Suprapubic skin (tissue), 3 donors: ENCODE results near the gene AGTRAP.

Experiments used
- POLR2A ChIP-seq, 2 donors: fragments of 450-650 bp; IDR thresholded peaks; one replicate each; pipeline ENCODE4 v1.6.1; 2017; ENCODE audit warnings: antibody characterized with exemption in 2 of 2, mild to moderate bottlenecking in 2 of 2, moderate library complexity in 2 of 2
- TF ChIP-seq, protein P1 (sequence below), 2 donors: fragments of 200-600 bp in 1 of 2; fragments of 450-650 bp in 1 of 2; sonication (generic) in 1 of 2; IDR thresholded peaks; one replicate each; pipeline ENCODE4 v1.5.1; 2016 to 2019; ENCODE audit warnings: antibody characterized with exemption in 2 of 2, mild to moderate bottlenecking in 1 of 2, moderate library complexity in 1 of 2

DNA sequence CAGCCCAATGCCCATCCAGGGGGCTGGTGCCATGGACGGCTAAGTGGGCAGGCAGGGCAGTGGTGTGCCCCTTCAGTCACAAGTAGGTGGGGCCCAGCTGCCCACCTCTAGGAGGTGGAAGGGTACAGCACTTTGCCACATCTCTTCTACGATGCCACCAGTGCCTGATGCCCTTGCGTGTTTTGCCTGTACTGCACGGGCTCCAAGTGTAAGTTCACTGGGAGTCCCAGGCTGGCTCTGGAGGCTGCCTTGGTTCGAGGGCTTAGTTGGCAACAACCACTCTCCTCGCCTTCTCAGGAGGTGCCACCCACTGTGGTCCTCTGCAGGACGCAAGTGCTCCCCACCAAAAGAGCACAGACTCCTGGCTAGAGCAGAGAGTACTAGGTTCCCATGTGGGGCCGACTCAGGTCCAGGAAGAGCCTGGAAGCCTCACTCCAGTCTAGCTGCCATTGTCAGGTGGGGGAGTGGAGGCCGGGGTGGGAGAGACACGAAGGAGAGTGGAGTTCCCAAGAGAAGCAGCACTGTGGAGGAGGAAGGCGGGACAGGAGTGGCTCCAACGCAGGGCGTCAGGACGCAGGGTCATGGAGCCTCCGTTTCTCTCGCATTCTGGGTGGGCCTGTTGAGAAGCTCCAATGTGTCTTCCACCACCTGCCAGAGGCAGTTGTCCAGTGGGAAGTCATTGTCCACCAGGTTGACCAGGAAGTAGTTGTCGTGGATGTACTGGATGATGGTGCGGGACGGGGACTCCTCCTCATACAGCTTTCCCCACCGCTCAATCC lies 54.4 kb downstream of the AGTRAP start:
- TF ChIP-seq, protein P1, sequence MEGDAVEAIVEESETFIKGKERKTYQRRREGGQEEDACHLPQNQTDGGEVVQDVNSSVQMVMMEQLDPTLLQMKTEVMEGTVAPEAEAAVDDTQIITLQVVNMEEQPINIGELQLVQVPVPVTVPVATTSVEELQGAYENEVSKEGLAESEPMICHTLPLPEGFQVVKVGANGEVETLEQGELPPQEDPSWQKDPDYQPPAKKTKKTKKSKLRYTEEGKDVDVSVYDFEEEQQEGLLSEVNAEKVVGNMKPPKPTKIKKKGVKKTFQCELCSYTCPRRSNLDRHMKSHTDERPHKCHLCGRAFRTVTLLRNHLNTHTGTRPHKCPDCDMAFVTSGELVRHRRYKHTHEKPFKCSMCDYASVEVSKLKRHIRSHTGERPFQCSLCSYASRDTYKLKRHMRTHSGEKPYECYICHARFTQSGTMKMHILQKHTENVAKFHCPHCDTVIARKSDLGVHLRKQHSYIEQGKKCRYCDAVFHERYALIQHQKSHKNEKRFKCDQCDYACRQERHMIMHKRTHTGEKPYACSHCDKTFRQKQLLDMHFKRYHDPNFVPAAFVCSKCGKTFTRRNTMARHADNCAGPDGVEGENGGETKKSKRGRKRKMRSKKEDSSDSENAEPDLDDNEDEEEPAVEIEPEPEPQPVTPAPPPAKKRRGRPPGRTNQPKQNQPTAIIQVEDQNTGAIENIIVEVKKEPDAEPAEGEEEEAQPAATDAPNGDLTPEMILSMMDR (IDR thresholded peaks at IDR 0.05): no peak
- no peak for TF ChIP-seq POLR2A (IDR thresholded peaks at IDR 0.05)
